GM23338 (cell line): ENCODE results near the gene RETSAT.

Experiments
- EZH2phosphoT487 ChIP-seq: fragments of 200-600 bp; sonication (generic); IDR thresholded peaks from one replicate; pipeline ENCODE4 v1.8.1; 2018; ENCODE audit warnings: antibody characterized with exemption; ENCODE audit not compliant: unreplicated experiment
- POLR2AphosphoS5 ChIP-seq: IDR thresholded peaks from 2 replicates; pipeline ENCODE4 v1.6.1; 2016; ENCODE audit warnings: antibody characterized with exemption, low read depth
- TF ChIP-seq, protein P1 (sequence below), 2 experiments: fragments of 200-600 bp in 1 of 2; sonication (generic) in 1 of 2; conservative IDR thresholded peaks; 2 replicates each; pipeline versions ENCODE4 v1.5.1 to v1.6.1; 2016 to 2017; ENCODE audit warnings: antibody characterized with exemption in 2 of 2, low read depth in 2 of 2, mild to moderate bottlenecking in 2 of 2, moderate library complexity in 1 of 2

DNA sequence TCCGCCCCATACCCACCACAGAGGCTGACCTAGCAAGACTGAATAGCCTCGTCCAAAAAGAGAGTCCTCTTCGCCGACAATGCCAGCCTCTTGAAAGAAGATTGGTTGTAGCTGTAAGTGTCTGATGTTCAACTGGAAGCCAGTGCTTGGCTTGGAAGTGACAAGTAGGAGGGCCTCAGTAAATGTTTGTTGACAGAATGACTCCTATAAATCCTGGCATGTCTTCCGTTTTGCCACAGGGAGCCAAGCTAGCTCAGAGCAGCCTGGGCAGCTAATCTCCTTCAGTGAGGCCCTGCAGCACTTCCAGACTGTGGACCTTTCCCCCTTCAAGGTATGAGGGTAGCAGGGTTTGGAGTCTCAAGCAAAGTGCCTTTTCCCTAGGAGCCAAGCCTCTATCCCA is 15.2 kb upstream of the RETSAT start:
- TF ChIP-seq, protein P1, sequence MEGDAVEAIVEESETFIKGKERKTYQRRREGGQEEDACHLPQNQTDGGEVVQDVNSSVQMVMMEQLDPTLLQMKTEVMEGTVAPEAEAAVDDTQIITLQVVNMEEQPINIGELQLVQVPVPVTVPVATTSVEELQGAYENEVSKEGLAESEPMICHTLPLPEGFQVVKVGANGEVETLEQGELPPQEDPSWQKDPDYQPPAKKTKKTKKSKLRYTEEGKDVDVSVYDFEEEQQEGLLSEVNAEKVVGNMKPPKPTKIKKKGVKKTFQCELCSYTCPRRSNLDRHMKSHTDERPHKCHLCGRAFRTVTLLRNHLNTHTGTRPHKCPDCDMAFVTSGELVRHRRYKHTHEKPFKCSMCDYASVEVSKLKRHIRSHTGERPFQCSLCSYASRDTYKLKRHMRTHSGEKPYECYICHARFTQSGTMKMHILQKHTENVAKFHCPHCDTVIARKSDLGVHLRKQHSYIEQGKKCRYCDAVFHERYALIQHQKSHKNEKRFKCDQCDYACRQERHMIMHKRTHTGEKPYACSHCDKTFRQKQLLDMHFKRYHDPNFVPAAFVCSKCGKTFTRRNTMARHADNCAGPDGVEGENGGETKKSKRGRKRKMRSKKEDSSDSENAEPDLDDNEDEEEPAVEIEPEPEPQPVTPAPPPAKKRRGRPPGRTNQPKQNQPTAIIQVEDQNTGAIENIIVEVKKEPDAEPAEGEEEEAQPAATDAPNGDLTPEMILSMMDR (conservative IDR thresholded peaks at IDR 0.05; ENCODE audit: low read depth in 2 of 2) = no peak
- TF ChIP-seq EZH2phosphoT487 (no peak), POLR2AphosphoS5 (no peak)
